ENCODE data around the gene ZBTB16.

DNA sequence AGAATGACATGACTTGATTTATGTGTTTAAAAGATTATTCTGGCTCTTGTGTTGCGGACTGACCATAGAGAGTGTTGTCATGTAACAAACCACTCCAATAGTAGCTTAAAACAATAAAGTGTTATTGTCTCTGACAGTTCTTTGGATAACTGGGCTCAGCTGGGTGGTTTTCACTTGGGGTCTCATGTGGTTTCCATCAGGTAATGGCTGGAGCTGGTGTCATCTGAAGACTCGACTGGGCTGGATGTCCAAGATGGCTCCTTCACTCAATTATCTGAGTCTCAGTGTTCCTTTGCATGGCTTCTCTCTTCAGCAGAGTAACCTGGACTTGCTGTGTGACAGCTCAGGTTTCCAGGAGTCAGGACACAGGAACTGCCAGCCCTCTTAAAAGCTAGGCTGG, 132.4 kb downstream of the ZBTB16 start:
- no peak for TF ChIP-seq SRSF1 (optimal IDR thresholded peaks at IDR 0.05; ENCODE audit: low read depth, low read length)
- no peak for TF ChIP-seq SRSF9 (IDR thresholded peaks at IDR 0.05; ENCODE audit: borderline replicate concordance, insufficient read depth, low read depth, low read length, poor library complexity, severe bottlenecking)
- TF ChIP-seq, protein P1, sequence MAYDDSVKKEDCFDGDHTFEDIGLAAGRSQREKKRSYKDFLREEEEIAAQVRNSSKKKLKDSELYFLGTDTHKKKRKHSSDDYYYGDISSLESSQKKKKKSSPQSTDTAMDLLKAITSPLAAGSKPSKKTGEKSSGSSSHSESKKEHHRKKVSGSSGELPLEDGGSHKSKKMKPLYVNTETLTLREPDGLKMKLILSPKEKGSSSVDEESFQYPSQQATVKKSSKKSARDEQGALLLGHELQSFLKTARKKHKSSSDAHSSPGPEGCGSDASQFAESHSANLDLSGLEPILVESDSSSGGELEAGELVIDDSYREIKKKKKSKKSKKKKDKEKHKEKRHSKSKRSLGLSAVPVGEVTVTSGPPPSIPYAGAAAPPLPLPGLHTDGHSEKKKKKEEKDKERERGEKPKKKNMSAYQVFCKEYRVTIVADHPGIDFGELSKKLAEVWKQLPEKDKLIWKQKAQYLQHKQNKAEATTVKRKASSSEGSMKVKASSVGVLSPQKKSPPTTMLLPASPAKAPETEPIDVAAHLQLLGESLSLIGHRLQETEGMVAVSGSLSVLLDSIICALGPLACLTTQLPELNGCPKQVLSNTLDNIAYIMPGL (CRISPR knock-in tag; IDR thresholded peaks at IDR 0.05; ENCODE audit: borderline replicate concordance in 1 of 2, low read depth in 1 of 2), result no peak
- TF ChIP-seq NFE2L2 (IDR thresholded peaks at IDR 0.05; ENCODE audit: low read length), result no peak

All from HepG2 (cell line).